Left renal pelvis (tissue), 4 donors: ENCODE data around the gene AGK. TPM values are rescaled to one million over a fixed set of nuclear protein-coding genes. Genes with fewer than 3 reads are reported as not detected.

Experiments used
- DNase-seq, 4 donors: peaks; one replicate each; pipeline ENCODE4 v3.0.0-alpha.2; 2013; ENCODE audit warnings: low read depth in 4 of 4, low spot score in 3 of 4
- polyA plus RNA-seq, 4 donors: library from polyadenylated mRNA; unstranded; fragments of 120-200 nt; gene quantifications; one replicate each; pipeline ENCODE4 v1.2.1, GENCODE V29; 2013; ENCODE audit not compliant: insufficient read length in 4 of 4

The AGK gene, protein sequence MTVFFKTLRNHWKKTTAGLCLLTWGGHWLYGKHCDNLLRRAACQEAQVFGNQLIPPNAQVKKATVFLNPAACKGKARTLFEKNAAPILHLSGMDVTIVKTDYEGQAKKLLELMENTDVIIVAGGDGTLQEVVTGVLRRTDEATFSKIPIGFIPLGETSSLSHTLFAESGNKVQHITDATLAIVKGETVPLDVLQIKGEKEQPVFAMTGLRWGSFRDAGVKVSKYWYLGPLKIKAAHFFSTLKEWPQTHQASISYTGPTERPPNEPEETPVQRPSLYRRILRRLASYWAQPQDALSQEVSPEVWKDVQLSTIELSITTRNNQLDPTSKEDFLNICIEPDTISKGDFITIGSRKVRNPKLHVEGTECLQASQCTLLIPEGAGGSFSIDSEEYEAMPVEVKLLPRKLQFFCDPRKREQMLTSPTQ
- 10 to 100 TPM; 30.9 to 42.0 (median 36.6) TPM for polyA plus RNA-seq

DNA sequence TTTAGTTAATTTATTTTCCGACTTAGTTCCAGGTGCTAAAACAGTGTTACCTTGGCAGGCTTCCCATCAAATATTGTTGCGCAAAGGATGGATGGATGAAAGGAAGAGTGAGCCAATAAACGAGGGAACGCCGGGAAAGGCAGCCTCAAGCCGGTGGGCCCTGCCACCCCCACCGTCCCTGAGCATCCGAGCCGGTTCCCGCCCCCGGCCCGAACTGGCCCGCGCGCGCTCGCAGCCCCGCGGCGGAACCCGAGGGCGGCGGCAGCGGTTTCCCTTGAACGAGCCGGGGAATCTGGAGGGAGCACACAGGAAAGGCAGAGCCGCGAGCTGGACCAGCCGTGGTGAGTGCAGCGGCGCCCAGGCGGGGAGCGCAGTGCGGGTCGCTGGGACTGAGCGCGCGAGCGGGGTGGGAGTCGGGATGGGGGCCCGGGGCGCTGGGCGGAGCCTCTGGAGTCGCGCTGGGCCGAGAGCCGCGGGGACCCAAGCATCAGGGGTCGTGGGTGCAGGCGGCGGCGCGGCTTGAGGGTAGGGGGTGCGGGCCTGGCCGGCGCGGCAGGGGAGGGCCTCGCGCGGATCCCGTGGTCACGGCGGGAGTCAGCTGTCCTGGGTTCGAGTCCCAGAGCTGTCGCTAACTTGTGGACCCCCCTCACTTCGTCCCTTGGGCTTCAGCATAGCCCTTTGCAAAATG is at the start of gene AGK:
Gene AGK, plus strand, starts transcription at position 317 of the 688 bp plus-strand sequence. CDS start 4,057 bp downstream, outside the sequence.
- peak; percentile 36 to 69 (median 58) for DNase-seq

DNA sequence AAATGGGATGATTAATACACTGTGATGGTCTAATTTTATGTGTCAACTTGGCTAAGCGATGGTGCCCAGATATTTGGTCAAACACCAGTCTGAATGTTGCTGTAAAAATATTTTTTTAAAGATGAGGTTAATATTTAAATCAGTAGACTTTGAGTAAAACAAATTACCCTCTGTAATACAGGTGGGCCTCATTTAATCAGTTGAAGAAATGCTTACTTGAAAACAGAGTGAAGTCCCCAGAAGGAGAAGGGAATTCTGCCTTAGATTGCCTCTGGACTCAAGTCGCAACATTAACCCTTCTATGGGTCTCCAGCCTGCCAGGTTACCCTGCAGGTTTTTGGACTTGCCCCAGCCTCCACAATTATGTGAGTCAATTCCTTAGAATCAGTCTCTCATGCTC is 49.8 kb upstream of the AGK start:
- no peak for DNase-seq

DNA sequence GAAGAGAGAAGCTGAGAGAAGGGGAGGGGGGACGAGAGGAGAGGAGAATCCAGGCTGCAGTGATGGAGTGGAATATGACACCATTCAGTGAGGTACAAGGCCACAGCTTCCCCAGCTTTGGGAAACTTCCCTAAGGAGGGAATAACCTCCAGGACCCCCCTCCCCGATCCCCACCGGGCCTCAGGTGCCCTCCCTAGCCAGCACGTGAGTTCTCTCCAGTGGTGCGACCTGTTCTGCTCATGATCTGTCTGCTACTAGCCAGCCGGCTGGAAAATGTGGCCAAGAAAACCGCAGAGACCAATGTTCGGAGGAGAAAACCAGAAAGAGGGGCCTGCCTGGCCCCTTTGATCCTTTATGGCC is 39.9 kb upstream of the AGK start:
- DNase-seq: no peak

DNA sequence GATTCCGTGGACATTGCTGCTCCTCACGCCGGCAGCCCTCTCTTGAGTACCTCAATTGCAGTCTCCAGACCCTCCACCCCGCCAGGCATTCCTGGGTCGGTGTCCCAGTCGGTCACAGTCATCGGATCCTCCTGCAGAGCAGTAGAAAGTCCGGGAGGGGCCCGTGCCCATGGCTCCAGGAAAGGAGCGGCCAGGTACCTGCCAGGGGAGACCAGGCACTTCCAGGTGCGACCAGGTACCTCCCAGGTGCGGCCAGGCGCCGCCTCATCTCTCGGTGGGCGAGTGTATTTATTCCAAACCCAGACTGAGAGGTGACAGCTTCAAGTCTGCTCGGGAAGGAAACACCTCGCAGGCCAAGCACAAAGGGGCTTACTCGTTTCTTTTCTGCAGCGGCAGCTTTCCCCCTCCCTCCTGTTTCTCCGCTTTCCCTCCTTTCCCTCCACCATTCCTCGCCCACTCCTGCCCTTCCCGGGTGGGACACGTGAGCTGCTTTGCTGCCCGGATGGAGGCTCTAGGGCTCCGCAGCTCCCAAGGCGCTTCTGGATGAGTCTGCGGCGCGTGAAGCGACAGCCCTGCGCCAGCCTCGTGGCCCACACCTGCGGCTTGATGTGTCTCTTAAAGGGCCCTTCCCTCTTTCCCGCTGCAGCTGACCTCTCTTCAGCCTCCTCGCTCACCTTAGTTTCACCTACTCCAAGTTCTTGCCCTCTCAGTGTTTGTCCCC is 39.4 kb upstream of the AGK start:
- DNase-seq: peak in 1 of 4 donors; percentile 18

DNA sequence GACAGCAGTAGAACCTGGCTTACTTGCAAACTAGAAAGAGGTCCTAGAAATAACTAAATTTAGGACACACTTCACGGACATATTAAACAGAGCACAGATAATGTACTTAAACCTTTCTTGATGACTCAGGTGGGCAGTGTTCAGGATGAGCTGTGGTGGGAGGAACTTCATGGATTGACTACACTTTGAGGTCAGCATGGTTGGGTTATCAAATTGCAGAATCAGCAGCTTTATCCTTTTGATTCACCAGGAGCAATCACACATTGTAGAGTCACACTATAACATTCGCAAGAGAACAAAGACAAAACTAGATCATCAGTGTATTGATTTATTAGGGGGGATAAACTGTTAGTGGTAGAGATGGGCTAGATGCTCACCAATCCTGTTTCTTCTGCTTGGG is 38.6 kb upstream of the AGK start:
- no peak for DNase-seq

DNA sequence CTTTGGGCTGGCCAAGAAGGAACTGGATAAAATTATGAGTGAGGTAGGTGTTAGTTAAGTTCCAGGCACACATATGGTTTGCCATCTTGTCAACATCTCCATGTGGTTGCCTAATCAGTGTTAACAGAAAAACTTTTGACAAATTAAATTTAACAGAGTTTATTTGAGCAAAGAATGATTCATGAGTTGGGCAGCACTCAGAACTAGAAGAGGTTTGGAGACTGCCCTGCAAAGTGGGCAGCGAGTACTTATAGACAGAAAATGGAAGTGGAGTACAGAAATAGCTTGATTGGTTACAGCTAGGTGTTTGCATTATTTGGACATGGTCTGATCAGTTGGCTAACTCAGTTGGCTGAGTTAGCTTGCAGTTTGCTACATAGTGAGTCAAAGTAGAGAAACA is 37.5 kb upstream of the AGK start:
- DNase-seq: no peak

DNA sequence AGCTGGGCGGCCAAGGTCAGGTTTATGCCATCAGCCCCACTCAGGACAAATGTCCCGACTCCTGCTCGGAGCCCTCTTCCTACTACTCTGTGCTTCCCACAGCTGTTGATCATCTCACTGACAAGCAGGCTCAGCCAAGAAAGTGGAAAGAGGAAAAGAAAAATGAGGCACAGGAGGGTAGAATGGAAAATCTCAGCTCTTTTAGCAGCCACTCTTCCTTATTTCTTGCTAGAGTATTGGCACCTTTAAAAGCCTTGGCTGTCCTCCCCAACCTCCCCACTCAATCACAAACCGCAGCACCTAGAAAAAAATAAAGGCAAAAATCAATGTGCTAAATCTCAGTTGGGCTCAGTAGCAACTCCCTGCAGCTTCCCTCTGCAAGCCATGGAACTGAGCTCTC is 35.3 kb upstream of the AGK start:
- no peak for DNase-seq

DNA sequence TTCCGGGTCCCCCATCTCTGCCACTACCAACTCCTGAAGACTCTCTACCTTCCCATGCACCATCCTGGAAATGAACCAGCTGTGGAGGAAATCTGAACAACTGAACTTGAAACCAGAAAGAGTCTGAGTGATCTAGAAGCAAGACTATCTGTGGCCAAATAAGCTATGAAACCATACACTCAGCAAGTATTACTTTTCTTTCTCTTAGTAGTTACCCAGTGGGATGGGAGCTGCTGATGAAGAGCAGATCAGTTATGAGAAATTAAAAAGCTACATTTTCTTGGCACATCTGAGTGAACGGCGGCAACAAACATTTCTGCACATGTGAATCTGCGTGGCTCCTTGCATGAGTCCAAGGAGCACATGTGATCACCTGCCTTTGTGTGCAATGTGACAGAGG is 31.6 kb upstream of the AGK start:
- no peak for DNase-seq

DNA sequence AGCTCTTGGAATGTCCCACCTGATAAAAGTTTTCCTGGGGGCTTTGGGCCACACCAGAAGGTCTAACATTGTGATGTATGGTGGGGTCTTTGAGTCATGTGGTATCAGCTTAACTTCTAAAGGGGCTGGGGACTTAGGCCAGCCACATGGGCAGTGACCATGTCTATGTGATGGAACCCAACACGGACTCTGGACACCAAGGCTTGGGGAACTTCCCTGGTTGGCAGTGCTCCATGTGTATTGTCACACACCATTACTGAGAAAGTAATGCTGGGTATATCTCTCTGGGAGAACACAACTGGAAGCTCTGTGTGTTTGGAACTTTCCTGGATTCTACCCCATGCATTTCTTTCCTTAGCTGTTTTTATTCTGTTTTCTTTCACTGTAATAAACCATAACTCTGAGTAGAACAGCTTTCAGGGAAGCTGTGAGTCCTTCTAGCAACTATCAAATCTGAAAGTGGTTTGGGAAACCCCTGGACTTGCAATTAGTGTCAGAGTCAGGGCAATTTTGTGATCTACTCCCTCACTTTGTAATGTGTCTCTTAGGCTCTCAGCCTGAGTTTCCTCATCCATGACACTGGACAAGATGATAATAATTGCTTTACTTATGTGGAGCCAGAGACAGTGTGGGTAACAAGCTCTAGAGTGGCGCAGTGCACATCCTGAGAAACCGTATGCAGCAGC is 28.4 kb upstream of the AGK start:
- no peak for DNase-seq

DNA sequence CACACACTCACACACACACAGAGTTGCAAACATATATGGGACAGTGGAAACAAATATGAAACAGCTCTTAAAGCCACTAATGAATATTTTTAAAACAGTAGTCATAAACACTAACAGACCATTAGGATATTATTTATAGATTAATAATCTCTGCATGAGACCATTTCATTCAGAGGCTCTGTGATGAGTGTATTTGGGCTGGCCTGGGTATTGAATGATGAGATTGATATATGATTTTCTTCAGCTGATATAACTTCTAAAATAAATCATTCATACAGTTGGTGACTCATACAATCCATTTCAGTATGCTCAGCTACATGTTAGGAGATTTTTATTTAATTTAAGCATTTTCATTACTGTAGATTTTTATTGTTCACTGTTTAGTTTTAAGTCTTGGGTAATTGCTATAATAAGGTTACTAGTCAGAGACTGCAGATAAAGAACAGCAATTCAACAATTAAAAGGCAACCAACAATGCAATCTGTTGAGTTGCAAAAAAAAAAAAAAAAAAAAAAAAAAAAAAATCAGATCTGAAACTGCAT is 25.2 kb upstream of the AGK start:
- DNase-seq: no peak

DNA sequence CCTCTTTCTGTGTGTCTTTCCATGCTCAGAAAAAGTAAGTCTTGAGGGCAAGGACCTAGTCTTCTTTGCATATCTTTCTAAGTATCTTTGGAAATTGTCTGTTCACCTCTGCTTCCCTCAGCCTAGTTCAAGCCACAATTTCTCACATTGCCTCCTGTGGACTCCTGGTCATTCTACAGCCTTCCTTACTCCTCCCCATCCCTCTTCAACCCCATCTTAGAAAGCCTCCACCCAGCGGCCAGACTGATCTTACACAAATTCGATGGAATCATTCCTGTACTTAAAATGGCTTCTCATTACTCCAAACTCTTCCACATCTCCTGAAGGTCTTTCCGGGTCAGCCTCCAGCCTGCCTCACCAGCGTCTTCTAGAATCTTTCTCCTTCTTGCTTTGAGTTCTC is 24.1 kb upstream of the AGK start:
- no peak for DNase-seq

DNA sequence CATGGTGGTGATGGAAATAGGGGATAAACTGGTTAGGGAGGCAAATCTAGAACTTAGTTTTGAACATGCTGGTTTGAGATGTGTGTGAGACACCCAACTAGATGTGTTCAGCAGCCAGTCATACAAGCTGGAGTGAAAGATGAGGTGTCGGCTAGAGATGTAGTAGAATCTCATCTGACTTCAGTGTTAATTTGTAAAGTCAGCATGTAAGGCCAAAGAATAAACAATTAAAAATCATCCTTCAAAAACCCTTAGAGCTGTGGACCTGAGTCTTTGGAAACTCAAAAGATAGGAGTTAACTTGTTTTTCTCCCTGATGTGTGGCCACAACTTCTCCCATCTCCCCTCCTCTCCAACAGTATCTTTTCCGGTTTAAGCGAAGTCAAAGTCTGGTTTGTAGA is 22.8 kb upstream of the AGK start:
- no peak for DNase-seq

DNA sequence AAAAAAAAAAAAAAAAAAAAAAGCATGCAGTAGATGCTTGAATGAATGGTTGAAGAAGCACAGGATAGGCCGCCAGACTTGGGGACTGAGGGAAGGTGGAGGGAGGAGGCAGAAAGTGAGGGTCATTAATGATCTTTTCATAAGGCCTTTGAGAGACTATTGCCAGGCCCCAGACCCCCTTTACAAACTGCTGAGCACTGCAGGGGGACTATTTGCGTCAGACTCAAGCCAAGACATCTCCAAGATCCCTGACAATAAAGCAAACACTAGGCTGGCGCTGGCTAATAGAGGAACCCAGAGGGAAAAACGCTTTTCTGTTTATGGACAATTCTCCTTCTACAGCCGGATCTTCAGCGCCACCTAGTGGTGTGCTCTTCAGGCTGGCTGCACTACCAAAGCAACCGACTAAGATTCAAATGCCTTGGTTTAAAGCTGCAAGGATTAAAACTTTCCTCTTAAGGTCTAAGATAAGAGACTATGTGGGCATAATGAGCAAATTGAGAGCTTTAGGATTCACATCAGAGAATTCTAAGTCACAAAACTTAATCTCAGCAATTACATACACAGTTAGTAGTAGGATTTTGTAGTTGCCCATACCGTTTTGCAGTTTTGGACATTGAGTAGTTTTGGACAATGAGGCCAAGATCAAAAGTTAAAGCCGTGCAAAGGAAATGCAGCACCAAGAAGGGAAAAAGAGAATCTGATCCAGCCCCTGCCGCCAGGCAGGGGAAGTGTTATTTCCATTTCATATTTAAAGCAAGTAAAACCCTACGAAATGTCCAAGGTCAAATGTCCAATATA is 17.9 kb upstream of the AGK start:
- peak in 3 of 4 donors; percentile 64 to 76 (median 70) for DNase-seq

DNA sequence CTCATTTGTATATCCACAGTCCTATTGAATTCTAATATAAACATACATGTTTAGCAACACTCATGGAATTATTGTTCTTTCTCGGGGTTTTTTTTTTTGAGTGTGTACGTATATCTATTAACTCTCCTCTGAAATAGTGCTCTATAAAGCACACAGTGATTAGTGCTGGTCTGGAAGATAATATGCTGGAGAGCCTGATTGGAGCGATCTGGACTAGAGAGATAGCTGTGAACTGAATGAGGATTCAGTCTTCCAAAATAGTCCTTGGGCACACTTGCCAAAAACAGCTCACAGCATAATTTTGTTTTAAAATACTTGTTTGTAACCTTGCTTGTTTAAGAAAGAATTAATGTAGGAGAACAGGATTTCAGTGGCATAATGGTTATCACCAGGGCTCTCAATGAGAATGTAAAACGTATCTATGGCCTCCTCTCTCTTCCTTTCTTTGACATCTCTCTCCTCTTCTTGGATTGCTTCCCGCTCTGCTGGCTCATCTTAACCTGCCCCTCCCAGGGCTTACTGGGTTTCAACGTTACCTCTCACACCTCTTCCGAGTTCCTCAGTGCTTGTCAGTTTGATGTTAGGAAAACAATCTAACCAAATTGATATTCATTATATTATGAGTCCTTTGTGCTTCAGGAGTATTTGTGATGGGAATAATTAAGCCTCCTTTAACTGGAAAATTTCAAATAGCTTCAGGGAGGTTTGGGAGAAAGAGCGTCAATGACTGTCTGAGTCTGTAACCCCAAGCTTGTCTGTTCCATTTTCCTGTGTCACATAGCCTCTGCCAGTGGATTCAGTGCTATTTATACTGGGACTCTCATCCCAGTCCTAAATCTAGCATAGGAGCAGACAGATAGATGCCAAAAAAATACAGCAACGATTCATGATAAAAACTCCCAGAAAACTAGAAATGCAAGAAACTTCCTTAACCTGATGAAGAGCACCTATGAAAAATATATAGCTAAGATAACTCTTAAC is 16.2 kb upstream of the AGK start:
- no peak for DNase-seq

DNA sequence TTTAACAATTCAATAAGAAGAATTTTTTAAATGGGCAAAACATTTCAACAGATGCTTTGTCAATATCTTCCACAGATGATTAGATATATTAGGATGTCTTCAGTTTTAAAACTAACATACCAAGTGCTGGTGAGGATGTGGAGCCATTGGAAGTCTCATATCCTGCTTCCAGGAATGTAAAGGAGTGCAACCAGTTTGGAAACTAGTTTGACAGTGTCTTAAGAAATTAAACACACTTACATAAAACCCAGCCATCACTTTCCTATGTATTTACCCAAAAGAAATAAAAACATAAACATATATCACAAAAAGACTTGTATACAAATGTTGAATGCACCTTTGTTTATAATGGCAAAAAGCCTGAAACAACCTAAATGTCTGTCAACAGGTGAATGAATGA is 13.3 kb upstream of the AGK start:
- no peak for DNase-seq

DNA sequence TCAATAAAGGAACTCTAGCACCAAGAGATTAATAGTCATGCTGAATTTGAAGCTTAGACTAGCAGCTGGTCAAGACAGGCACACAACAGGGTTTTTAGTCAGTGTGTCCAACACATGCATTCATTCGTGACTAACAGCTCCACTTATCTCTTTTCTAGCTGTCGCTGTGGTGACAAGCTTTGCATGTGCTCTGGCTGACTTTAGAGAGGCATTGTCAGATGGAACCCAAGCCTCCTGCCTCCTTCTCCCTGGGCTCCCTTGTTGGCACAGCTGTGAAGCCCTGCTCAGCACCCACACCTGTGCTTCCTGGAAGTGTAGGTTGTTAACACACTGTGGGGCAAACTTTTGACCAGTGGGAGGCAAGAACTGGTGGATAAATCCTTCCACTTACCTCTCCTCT is 9.8 kb upstream of the AGK start:
- DNase-seq: no peak

DNA sequence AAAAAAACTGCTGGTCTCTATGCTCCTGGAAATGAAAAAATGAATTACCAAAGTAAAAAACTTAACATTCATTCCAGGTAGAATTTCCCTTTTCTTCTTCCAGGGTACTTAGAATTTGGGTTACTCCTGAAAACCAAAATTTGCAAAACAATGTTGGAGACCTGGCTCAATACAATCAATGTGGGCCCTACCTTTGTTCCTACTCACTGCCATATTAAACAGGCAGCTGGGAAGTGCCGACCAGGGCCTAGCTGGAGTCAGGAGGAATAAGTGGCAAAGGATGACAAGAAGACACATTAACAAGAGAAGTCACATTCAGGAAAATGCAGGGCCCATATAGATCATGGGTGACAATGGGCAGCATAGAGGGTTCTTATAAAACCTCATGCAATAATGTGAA is 6.4 kb upstream of the AGK start:
- DNase-seq: no peak

DNA sequence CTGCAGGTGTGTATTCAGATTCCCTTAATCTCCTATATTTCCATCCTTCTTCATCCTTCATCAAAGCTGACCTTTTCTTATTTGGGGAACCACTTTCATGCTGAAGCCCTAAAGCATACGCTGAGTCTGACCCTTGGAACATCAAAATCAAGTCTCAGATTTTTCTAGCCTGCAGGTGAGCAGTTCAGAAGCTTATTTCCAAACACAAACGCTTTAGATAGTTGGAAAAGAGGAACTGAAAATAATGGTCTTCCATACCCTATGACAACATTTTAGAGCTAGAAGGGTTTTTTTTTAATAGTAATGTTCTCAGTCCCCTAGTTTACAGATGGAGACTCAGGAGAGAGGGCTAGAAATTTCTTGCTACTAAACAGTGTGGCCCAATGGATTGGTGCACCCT is 1.6 kb upstream of the AGK start:
- no peak for DNase-seq
